GM12878 (cell line): Measurements from ENCODE around the gene TMEM175.

Experiments
- ATF7 ChIP-seq: fragments of 450-650 bp; IDR thresholded peaks from 2 replicates; pipeline ENCODE4 v1.6.1; 2016; ENCODE audit warnings: low read depth, mild to moderate bottlenecking
- CBX5 ChIP-seq: sonication (generic); IDR thresholded peaks from 2 replicates; pipeline ENCODE4 v1.6.1; 2016; ENCODE audit warnings: low read depth, moderate library complexity, mild to moderate bottlenecking, inconsistent platforms
- CREB1 ChIP-seq: IDR thresholded peaks from 2 replicates; pipeline ENCODE4 v1.6.1; 2012; ENCODE audit warnings: low read depth, mild to moderate bottlenecking, inconsistent platforms
- CTCF ChIP-seq, 3 experiments: IDR thresholded peaks in 2 of 3; conservative IDR thresholded peaks in 1 of 3; 2 replicates each; pipeline ENCODE4 v1.5.1; 2011; ENCODE audit warnings: low read depth in 3 of 3, low read length in 3 of 3, mild to moderate bottlenecking in 3 of 3, control low read depth in 2 of 3, moderate library complexity in 2 of 3, inconsistent platforms in 1 of 3, mixed read lengths in 1 of 3; ENCODE audit not compliant: control insufficient read depth in 2 of 3, insufficient read depth in 1 of 3; ENCODE audit errors: extremely low read depth in 1 of 3
- EP300 ChIP-seq, 2 experiments: fragments of 150-350 bp in 1 of 2; IDR thresholded peaks; 2 replicates each; pipeline ENCODE4 v1.6.1; 2011 to 2012; ENCODE audit warnings: low read depth in 2 of 2, low read length in 2 of 2, borderline replicate concordance in 1 of 2, improper control_type of control experiment in 1 of 2, inconsistent platforms in 1 of 2; ENCODE audit not compliant: control insufficient read depth in 1 of 2
- EZH2 ChIP-seq: IDR thresholded peaks from 2 replicates; pipeline ENCODE4 v1.6.1; 2012; ENCODE audit warnings: low read depth, mild to moderate bottlenecking, control low read depth, inconsistent platforms, low read length, borderline replicate concordance; ENCODE audit not compliant: control insufficient read depth
- FOS ChIP-seq: IDR thresholded peaks from 3 replicates; pipeline ENCODE4 v1.6.1; 2011; ENCODE audit warnings: borderline replicate concordance; ENCODE audit not compliant: insufficient read length; ENCODE audit errors: extremely low read depth
- JUND ChIP-seq: IDR thresholded peaks from 2 replicates; pipeline ENCODE4 v1.6.1; 2012; ENCODE audit warnings: low read depth, mild to moderate bottlenecking, low read length, improper control_type of control experiment, moderate library complexity
- POLR2AphosphoS5 ChIP-seq: IDR thresholded peaks from 2 replicates; pipeline ENCODE4 v1.6.1; 2011; ENCODE audit warnings: mild to moderate bottlenecking, low read length, inconsistent platforms
- TBL1XR1 ChIP-seq: IDR thresholded peaks from 2 replicates; pipeline ENCODE4 v1.6.1; 2012; ENCODE audit warnings: low read depth, low read length, improper control_type of control experiment
- YY1 ChIP-seq: IDR thresholded peaks from 2 replicates; pipeline ENCODE4 v1.6.1; 2011; ENCODE audit warnings: low read depth, mild to moderate bottlenecking, low read length
- ZNF274 ChIP-seq: IDR thresholded peaks from one replicate; pipeline ENCODE4 v1.8.0; 2011; ENCODE audit not compliant: insufficient read length, insufficient read depth

GRCh38 chr4:900073-900472, 32.2 kb upstream of the TMEM175 start:
- TF ChIP-seq CTCF (IDR thresholded peaks at IDR 0.05 in 2 of 3, conservative IDR thresholded peaks at IDR 0.05 in 1 of 3; ENCODE audit: control insufficient read depth in 2 of 3, extremely low read depth in 1 of 3, insufficient read depth in 1 of 3, low read depth in 3 of 3, low read length in 3 of 3) (no peak), YY1 (no peak), TBL1XR1 (no peak), FOS (no peak), POLR2AphosphoS5 (no peak), EP300 (IDR thresholded peaks at IDR 0.05; ENCODE audit: borderline replicate concordance in 1 of 2, control insufficient read depth in 1 of 2, low read depth in 2 of 2, low read length in 2 of 2) (no peak), JUND (no peak), ZNF274 (no peak), CREB1 (no peak), CBX5 (no peak), EZH2 (no peak), ATF7 (no peak)
